Measurements from ENCODE around the gene PCDHB5.
"Not testable (repeated sequence)": the region's sequence is repeated elsewhere in the genome, so short reads cannot be mapped to it uniquely, and the experiment has no call there.

GRCh38 chr5:141184117-141184855 lies 49.3 kb downstream of the PCDHB5 start:
- TF ChIP-seq, protein P1, sequence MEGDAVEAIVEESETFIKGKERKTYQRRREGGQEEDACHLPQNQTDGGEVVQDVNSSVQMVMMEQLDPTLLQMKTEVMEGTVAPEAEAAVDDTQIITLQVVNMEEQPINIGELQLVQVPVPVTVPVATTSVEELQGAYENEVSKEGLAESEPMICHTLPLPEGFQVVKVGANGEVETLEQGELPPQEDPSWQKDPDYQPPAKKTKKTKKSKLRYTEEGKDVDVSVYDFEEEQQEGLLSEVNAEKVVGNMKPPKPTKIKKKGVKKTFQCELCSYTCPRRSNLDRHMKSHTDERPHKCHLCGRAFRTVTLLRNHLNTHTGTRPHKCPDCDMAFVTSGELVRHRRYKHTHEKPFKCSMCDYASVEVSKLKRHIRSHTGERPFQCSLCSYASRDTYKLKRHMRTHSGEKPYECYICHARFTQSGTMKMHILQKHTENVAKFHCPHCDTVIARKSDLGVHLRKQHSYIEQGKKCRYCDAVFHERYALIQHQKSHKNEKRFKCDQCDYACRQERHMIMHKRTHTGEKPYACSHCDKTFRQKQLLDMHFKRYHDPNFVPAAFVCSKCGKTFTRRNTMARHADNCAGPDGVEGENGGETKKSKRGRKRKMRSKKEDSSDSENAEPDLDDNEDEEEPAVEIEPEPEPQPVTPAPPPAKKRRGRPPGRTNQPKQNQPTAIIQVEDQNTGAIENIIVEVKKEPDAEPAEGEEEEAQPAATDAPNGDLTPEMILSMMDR (conservative IDR thresholded peaks at IDR 0.05; ENCODE audit: low read depth, low read length): not testable (repeated sequence)
- TF ChIP-seq RFX5 (IDR thresholded peaks at IDR 0.05; ENCODE audit: low read depth, low read length); POLR2A (IDR thresholded peaks at IDR 0.05; ENCODE audit: low read depth, low read length); FOS (IDR thresholded peaks at IDR 0.05; ENCODE audit: low read depth, low read length); RAD21 (IDR thresholded peaks at IDR 0.05; ENCODE audit: low read length); MXI1 (IDR thresholded peaks at IDR 0.05; ENCODE audit: borderline replicate concordance, low read depth, low read length); MAFK (IDR thresholded peaks at IDR 0.05; ENCODE audit: low read depth, low read length); RCOR1 (IDR thresholded peaks at IDR 0.05; ENCODE audit: insufficient replicate concordance, low read length); SMC3 (IDR thresholded peaks at IDR 0.05; ENCODE audit: low read depth, low read length); BHLHE40 (IDR thresholded peaks at IDR 0.05; ENCODE audit: low read depth, low read length); CEBPB (IDR thresholded peaks at IDR 0.05; ENCODE audit: low read depth, low read length): not testable (repeated sequence)
- TF ChIP-seq, protein P2, sequence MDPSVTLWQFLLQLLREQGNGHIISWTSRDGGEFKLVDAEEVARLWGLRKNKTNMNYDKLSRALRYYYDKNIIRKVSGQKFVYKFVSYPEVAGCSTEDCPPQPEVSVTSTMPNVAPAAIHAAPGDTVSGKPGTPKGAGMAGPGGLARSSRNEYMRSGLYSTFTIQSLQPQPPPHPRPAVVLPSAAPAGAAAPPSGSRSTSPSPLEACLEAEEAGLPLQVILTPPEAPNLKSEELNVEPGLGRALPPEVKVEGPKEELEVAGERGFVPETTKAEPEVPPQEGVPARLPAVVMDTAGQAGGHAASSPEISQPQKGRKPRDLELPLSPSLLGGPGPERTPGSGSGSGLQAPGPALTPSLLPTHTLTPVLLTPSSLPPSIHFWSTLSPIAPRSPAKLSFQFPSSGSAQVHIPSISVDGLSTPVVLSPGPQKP (IDR thresholded peaks at IDR 0.05; ENCODE audit: borderline replicate concordance, low read depth, low read length): not testable (repeated sequence)
- TF ChIP-seq, protein P3, sequence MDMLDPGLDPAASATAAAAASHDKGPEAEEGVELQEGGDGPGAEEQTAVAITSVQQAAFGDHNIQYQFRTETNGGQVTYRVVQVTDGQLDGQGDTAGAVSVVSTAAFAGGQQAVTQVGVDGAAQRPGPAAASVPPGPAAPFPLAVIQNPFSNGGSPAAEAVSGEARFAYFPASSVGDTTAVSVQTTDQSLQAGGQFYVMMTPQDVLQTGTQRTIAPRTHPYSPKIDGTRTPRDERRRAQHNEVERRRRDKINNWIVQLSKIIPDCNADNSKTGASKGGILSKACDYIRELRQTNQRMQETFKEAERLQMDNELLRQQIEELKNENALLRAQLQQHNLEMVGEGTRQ (IDR thresholded peaks at IDR 0.05; ENCODE audit: low read depth, low read length): not testable (repeated sequence)
